ENCODE measurements around the gene PON1.

The PON1 gene

DNA sequence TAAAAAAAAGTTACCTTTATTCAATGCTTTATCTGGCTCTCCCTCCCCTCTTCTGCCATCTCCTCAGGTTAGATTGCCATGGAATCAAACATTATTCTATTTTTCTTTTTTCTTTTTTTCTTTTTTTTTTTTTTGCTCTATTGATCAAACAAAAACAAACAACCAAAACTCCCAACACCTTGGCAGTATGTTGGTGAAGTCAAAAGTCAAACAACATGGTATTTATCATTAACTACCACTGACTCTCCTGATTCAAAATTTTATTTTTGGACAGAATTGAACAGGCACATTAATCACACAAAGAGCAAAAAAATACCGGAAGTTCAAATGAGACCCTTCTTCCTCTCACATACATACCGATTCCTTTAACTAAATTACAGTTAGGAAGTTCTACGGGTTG, 6.4 kb downstream of the PON1 start:
- no peaks in the 10 kb centered on the region for H3K36me3 ChIP-seq (ENCODE audit: control insufficient read depth, insufficient read depth, low read length)
- no peak overlapping the region for H3K4me3 ChIP-seq (ENCODE audit: extremely low read depth, insufficient read depth, low read length, poor library complexity, severe bottlenecking)
- H3K9me3 ChIP-seq (ENCODE audit: control insufficient read depth, low read length): no peaks in the 10 kb centered on the region
- no peaks in the 10 kb centered on the region for H3K4me1 ChIP-seq (ENCODE audit: control insufficient read depth, insufficient read depth, low read length, poor library complexity, severe bottlenecking)
- no peak overlapping the region for H3K27ac ChIP-seq (ENCODE audit: low read depth, low read length, severe bottlenecking)
- no CpG with 5 or more reads among the region's 3 CpGs for WGBS, 2 experiments (ENCODE audit: insufficient coverage in 2 of 2)

DNA sequence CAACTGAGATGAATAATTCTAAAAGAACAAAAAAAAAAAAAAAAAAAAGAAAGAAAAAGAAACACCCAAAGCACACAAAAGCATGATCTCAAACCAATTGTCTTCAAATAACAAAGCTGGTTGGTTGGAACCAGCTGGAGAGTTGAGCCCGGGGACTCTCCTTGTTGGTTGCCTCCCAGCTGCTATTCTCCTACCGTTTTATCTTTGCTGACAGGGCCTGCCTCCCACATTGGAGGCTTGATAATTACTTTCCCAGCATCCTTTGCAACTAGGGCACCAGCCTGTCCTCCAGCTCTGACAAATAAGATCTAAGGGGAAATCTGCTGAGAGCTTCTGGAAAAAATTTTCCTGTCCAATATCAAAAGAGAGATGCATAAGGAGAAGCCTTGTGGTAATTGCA, 6.8 kb downstream of the PON1 start:
- H3K36me3 ChIP-seq (ENCODE audit: control insufficient read depth, insufficient read depth, low read length): no peaks in the 10 kb centered on the region
- H3K27ac ChIP-seq (ENCODE audit: low read depth, low read length, severe bottlenecking): no peak overlapping the region
- 50 to 70% methylated on average over 1 of the region's 2 CpGs for WGBS, 2 experiments (ENCODE audit: insufficient coverage in 2 of 2)
- H3K4me1 ChIP-seq (ENCODE audit: control insufficient read depth, insufficient read depth, low read length, poor library complexity, severe bottlenecking): no peaks in the 10 kb centered on the region
- H3K9me3 ChIP-seq (ENCODE audit: control insufficient read depth, low read length): no peaks in the 10 kb centered on the region
- H3K4me3 ChIP-seq (ENCODE audit: extremely low read depth, insufficient read depth, low read length, poor library complexity, severe bottlenecking): no peak overlapping the region

DNA sequence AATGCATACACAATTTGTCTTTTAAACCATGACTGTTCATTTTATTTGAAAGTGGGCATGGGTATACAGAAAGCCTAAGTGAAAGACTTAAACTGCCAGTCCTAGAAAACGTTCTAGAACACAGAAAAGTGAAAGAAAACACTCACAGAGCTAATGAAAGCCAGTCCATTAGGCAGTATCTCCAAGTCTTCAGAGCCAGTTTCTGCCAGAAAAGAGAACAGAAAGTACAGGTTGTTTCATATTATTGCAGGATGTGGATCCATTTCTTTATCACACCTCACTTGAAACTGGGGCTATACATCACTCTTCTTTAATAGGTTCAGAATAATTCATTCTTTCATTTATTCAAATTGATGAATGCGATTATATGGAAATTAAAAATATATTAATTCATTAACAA, 7.7 kb downstream of the PON1 start:
- no CpG with 5 or more reads among the region's 2 CpGs for WGBS, 2 experiments (ENCODE audit: insufficient coverage in 2 of 2)

DNA sequence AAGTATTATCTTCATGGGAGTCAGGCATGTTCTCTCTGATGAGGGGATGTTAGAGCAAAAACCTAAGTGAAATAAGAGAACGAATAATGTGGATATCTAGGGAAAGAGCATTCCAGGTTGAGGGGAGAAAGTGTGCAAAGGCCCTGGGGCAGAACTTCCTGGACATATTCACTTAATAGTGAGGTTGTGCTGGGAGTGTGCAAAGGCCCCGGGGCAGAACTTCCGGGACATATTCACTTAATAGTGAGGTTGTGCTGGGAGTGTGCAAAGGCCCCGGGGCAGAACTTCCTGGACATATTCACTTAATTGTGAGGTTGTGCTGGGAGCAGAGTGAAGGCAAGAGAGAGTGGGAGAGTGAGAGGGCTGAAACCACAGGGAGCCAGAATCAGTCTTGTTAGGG, 11.8 kb downstream of the PON1 start:
- no peak overlapping the region for H3K27ac ChIP-seq (ENCODE audit: low read depth, low read length, severe bottlenecking)
- no peaks in the 10 kb centered on the region for H3K4me1 ChIP-seq (ENCODE audit: control insufficient read depth, insufficient read depth, low read length, poor library complexity, severe bottlenecking)
- 95 to 100% methylated on average over 2 to 4 of the region's 4 CpGs for WGBS, 2 experiments (ENCODE audit: insufficient coverage in 2 of 2)
- no peak overlapping the region for H3K4me3 ChIP-seq (ENCODE audit: extremely low read depth, insufficient read depth, low read length, poor library complexity, severe bottlenecking)
- no peaks in the 10 kb centered on the region for H3K36me3 ChIP-seq (ENCODE audit: control insufficient read depth, insufficient read depth, low read length)
- no peaks in the 10 kb centered on the region for H3K9me3 ChIP-seq (ENCODE audit: control insufficient read depth, low read length)

More for the DNA sequence above, 7.7 kb downstream of the PON1 start:
- no peaks in the 10 kb centered on the region for H3K36me3 ChIP-seq (ENCODE audit: control insufficient read depth, insufficient read depth, low read length)
- H3K27ac ChIP-seq (ENCODE audit: low read depth, low read length, severe bottlenecking): no peak overlapping the region
- H3K4me3 ChIP-seq (ENCODE audit: extremely low read depth, insufficient read depth, low read length, poor library complexity, severe bottlenecking): no peak overlapping the region
- H3K4me1 ChIP-seq (ENCODE audit: control insufficient read depth, insufficient read depth, low read length, poor library complexity, severe bottlenecking): no peaks in the 10 kb centered on the region
- no peaks in the 10 kb centered on the region for H3K9me3 ChIP-seq (ENCODE audit: control insufficient read depth, low read length)

DNA sequence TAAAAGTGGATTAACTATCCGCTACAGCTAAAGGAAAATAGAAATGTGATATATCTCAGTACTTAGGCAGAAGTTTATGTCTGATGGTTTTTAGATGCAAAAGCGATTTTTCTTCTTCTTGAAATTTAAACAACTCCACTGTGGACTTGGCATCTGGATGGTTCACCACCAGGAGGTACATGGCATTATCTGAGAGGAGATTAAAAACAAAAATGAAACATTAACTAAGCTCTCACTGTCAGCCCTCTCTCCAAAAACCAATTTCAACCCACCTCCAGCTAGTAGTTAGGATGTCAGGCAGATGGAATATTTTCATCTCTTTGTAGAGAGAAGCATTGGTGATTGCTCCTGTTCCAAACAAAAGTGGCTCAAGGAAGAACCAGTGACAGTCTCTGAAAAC, 12.9 kb downstream of the PON1 start:
- Histone ChIP-seq H3K36me3 (ENCODE audit: control insufficient read depth, insufficient read depth, low read length) (no peaks in the 10 kb centered on the region), H3K4me1 (ENCODE audit: control insufficient read depth, insufficient read depth, low read length, poor library complexity, severe bottlenecking) (no peaks in the 10 kb centered on the region), H3K9me3 (ENCODE audit: control insufficient read depth, low read length) (no peaks in the 10 kb centered on the region), H3K4me3 (ENCODE audit: extremely low read depth, insufficient read depth, low read length, poor library complexity, severe bottlenecking) (no peak overlapping the region), H3K27ac (ENCODE audit: low read depth, low read length, severe bottlenecking) (no peak overlapping the region)
- WGBS, 2 experiments (ENCODE audit: insufficient coverage in 2 of 2): 80% methylated on average over 1 of the region's 2 CpGs; no CpG with 5 or more reads in 1 of the 2 experiments

DNA sequence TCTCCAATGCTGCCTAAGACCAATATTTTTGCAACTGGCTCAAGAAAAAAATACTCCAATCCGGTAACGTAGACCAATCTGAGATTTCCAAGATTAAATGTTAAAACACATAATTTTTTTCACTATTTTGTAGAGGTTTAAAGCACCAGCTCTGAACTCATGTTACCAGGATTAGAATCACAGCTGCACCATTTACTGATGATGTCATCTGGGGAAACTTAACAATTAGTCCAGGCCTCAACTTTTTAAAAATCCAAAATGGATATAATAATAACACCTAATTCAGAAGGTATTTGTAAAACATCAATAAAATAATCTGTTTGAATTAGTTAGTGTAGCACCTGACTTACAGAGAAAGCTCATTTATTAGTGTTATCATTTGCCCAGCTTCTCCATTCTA, 14.4 kb downstream of the PON1 start:
- H3K27ac ChIP-seq (ENCODE audit: low read depth, low read length, severe bottlenecking): no peak overlapping the region
- no peaks in the 10 kb centered on the region for H3K36me3 ChIP-seq (ENCODE audit: control insufficient read depth, insufficient read depth, low read length)
- WGBS, 2 experiments (ENCODE audit: insufficient coverage in 2 of 2): 92% methylated on average over 2 of the region's 2 CpGs; no CpG with 5 or more reads in 1 of the 2 experiments
- H3K4me3 ChIP-seq (ENCODE audit: extremely low read depth, insufficient read depth, low read length, poor library complexity, severe bottlenecking): no peak overlapping the region
- no peaks in the 10 kb centered on the region for H3K4me1 ChIP-seq (ENCODE audit: control insufficient read depth, insufficient read depth, low read length, poor library complexity, severe bottlenecking)
- no peaks in the 10 kb centered on the region for H3K9me3 ChIP-seq (ENCODE audit: control insufficient read depth, low read length)

DNA sequence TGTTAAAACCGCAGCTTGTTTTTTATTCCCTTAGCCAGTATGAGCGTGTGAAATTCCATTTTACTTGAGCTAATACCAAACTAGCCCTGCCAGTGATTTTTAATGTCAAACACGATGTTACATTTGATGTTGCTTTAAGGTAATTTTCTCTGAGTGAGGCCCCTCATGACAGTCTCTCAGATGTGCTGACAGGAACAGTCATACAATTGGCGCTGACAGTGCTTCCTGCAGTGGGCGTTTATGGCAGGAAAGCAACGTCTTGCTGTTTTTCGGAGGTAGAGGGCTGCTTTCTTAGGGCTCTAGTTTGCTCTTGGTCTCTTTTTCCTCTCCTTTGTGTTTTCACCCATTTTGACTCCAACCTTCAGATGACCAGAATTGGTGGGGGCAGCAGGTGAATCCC, 19.3 kb downstream of the PON1 start:
- Histone ChIP-seq H3K27ac (ENCODE audit: low read depth, low read length, severe bottlenecking) (no peak overlapping the region), H3K9me3 (ENCODE audit: control insufficient read depth, low read length) (no peaks in the 10 kb centered on the region), H3K36me3 (ENCODE audit: control insufficient read depth, insufficient read depth, low read length) (no peaks in the 10 kb centered on the region), H3K4me1 (ENCODE audit: control insufficient read depth, insufficient read depth, low read length, poor library complexity, severe bottlenecking) (no peaks in the 10 kb centered on the region), H3K4me3 (ENCODE audit: extremely low read depth, insufficient read depth, low read length, poor library complexity, severe bottlenecking) (no peak overlapping the region)
- 69 to 71% methylated on average over 4 to 5 of the region's 7 CpGs for WGBS, 2 experiments (ENCODE audit: insufficient coverage in 2 of 2)

DNA sequence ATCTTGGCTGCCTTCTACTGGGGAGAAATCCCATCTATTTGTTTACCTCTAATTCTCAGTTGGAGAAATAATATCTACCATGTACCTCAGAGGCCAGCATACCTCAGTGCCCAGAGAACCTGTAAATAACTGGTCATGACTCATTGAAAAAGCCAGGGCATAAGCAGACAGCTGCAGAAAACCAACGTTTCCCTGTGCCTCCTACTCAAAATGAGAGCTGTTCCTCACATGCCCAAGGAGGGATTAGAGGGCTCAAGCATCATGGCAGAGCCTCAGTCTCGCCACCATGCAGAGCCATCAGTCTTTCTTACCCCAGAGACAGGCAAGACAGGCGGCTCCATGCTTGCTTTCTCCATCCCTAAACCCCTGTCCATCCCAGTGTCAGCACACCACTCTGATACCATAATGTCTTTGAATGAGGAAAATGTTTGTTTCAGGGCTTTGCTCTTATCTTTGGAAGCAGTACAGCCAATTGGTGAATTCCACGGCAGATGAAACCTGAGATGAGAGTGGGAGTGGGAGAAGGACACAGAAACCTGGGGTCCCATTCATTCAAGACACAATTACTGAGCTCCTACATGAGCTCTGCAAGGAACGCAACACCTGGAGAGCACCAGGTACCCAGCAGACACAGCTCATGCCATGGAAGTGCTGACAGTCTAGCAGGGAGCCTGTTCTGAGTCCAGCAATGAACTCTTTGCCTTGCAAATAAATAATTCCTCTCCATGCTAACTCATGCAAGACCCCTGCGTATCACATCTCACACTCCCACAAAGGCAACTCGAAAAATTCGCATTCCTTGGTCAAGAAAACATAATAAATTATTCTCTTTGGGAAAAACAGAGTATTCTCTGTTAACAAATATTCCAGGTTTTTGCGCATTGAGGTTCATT, 21.1 kb downstream of the PON1 start:
- no peaks in the 10 kb centered on the region for H3K9me3 ChIP-seq (ENCODE audit: control insufficient read depth, low read length)
- H3K36me3 ChIP-seq (ENCODE audit: control insufficient read depth, insufficient read depth, low read length): no peaks in the 10 kb centered on the region
- H3K27ac ChIP-seq (ENCODE audit: low read depth, low read length, severe bottlenecking): no peak overlapping the region
- H3K4me3 ChIP-seq (ENCODE audit: extremely low read depth, insufficient read depth, low read length, poor library complexity, severe bottlenecking): no peak overlapping the region
- WGBS, 2 experiments (ENCODE audit: insufficient coverage in 2 of 2): 86 to 87% methylated on average over 3 to 4 of the region's 9 CpGs
- no peaks in the 10 kb centered on the region for H3K4me1 ChIP-seq (ENCODE audit: control insufficient read depth, insufficient read depth, low read length, poor library complexity, severe bottlenecking)

DNA sequence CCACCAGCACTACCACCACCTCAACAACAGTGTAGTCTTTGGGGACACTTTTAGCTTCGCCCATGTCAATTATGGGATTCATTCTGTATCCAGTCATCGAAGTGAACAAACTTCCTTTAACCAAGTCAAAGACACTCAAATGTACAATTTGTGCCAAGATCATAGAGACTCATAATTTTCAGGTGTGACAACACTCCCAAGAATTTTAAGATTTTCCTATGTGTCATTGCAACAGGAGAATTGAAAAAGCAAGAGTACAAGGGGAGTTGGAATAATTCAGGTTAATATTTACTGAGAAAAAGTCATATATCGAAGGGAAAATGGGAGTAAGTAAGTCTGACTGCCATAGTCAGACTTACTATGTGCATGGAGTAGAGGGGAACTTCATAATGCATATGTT, 26.2 kb downstream of the PON1 start:
- Histone ChIP-seq H3K36me3 (ENCODE audit: control insufficient read depth, insufficient read depth, low read length) (no peaks in the 10 kb centered on the region), H3K9me3 (ENCODE audit: control insufficient read depth, low read length) (no peaks in the 10 kb centered on the region), H3K27ac (ENCODE audit: low read depth, low read length, severe bottlenecking) (no peak overlapping the region), H3K4me3 (ENCODE audit: extremely low read depth, insufficient read depth, low read length, poor library complexity, severe bottlenecking) (no peak overlapping the region), H3K4me1 (ENCODE audit: control insufficient read depth, insufficient read depth, low read length, poor library complexity, severe bottlenecking) (no peaks in the 10 kb centered on the region)
- WGBS, 2 experiments (ENCODE audit: insufficient coverage in 2 of 2): 96 to 100% methylated on average over 2 to 3 of the region's 3 CpGs

DNA sequence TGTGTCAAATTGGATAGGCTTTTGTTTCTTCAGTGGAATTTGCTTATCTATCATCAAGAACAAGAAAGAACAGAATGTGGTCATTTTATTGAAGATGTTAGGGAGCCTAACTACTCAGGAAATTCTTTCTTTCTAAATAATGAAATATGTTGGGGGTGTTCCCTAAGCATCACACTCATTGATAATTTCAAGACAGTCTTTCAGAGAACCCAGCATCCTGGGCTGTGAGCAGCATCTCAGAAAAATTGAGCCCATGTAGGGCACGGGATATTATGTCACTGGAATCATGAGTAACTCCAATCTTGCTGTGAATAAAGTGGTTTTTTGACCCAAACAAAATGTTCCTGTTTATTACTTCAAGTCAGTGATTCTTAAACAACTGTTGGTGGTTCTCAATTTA, 27.3 kb downstream of the PON1 start:
- Histone ChIP-seq H3K4me3 (ENCODE audit: extremely low read depth, insufficient read depth, low read length, poor library complexity, severe bottlenecking) (no peak overlapping the region), H3K36me3 (ENCODE audit: control insufficient read depth, insufficient read depth, low read length) (no peaks in the 10 kb centered on the region), H3K27ac (ENCODE audit: low read depth, low read length, severe bottlenecking) (no peak overlapping the region), H3K4me1 (ENCODE audit: control insufficient read depth, insufficient read depth, low read length, poor library complexity, severe bottlenecking) (no peaks in the 10 kb centered on the region), H3K9me3 (ENCODE audit: control insufficient read depth, low read length) (no peaks in the 10 kb centered on the region)
- 71 to 100% methylated on average over 1 of the region's 1 CpG for WGBS, 2 experiments (ENCODE audit: insufficient coverage in 2 of 2)

DNA sequence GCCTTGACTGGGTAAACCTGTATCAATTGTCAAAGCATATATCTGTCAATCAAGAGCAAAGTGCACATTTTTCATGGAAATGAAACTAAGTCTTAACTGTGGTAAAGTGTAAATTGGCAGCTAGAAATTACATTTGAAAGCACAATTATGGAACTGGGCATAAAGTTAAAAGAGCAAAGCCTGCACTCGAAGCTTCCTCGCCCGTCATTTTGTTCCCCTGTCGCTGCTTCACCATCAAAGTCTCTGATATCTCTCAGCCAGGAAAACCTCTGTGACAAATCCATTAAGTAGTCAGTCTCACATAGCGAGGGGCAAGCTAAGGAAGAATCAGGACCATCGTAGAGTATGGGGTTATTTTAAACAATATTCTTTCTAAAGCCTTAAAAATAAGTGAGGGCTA, 27.9 kb downstream of the PON1 start:
- Histone ChIP-seq H3K36me3 (ENCODE audit: control insufficient read depth, insufficient read depth, low read length) (no peaks in the 10 kb centered on the region), H3K27ac (ENCODE audit: low read depth, low read length, severe bottlenecking) (no peak overlapping the region), H3K4me3 (ENCODE audit: extremely low read depth, insufficient read depth, low read length, poor library complexity, severe bottlenecking) (no peak overlapping the region), H3K4me1 (ENCODE audit: control insufficient read depth, insufficient read depth, low read length, poor library complexity, severe bottlenecking) (no peaks in the 10 kb centered on the region), H3K9me3 (ENCODE audit: control insufficient read depth, low read length) (no peaks in the 10 kb centered on the region)
- 91 to 100% methylated on average over 3 to 4 of the region's 6 CpGs for WGBS, 2 experiments (ENCODE audit: insufficient coverage in 2 of 2)
